Activated CD4-positive, alpha-beta T cell treated with anti-CD3 and anti-CD28 coated beads, Interleukin-2, amount 50 U/mL, for 48 hours (primary cell): ENCODE data around the gene PRRG1.
"Not testable (repeated sequence)": the region's sequence is repeated elsewhere in the genome, so short reads cannot be mapped to it uniquely, and the experiment has no call there.

Experiments
- DNase-seq, 2 experiments: peaks; one replicate each; pipeline ENCODE4 v3.0.0-alpha.2; 2020

PRRG1 gene

GRCh38 chrX:37380256-37380655 lies 31.1 kb downstream of the PRRG1 start:
- DNase-seq, result no peak

DNA sequence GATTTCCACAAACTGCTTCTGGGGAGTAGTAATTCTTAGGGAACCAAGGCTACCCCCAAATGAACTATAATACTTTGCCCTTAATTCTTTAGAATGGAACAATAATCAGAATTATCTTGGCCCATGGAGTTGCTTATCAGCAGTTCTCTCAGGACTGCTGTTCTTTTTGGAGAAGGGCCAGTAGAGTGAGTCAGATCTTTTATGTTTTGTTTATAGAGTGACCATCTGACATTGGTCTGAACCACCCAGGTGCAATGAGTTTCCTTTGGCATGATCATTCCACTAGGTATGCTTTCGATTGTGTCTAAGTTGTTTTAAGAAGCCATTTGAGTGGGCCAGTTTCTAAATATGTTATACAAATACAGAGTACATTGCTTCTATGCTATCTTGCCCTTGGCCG lies 31.8 kb downstream of the PRRG1 start:
- no peak for DNase-seq

DNA sequence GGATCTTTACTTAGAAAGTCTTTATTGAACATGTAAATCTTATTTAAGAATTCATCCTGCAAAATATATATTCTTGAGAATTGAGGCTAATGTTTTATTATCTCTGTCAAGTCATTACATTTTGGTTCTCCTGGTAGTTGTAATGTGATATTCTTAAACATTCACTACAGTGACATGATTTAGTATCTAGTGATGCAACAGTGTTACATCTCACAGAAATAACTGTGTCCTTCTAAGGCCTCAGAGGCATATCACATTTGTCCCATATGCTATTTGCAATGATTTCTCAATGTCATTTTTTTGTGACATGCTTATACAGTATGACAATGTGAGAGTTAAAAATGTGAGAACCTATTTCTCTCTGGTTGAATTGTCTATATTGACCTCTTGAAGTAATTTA lies 34.1 kb downstream of the PRRG1 start:
- no peak for DNase-seq

GRCh38 chrX:37388413-37388812 lies 39.2 kb downstream of the PRRG1 start:
- no peak for DNase-seq

DNA sequence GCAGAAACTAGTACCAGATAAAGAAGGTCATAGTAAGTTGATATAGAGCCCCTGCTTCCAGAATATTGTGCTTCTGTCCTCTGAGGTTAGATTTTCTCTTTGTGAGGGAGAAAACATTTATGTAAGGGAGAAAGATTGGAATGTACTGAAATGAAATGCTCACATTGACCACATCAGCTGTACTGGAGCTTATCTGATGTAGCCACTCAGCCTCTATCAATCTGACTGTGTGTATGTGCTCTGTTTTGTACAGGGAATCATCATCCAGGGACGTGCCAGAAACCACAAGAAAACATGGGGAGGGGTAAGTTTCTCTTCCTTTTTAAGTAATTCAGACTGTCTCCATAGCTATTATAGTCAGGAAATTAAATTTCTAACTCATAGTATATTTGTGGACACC lies 56.8 kb downstream of the PRRG1 start:
- no peak for DNase-seq

GRCh38 chrX:37407736-37408135 lies 58.6 kb downstream of the PRRG1 start:
- DNase-seq, result no peak

DNA sequence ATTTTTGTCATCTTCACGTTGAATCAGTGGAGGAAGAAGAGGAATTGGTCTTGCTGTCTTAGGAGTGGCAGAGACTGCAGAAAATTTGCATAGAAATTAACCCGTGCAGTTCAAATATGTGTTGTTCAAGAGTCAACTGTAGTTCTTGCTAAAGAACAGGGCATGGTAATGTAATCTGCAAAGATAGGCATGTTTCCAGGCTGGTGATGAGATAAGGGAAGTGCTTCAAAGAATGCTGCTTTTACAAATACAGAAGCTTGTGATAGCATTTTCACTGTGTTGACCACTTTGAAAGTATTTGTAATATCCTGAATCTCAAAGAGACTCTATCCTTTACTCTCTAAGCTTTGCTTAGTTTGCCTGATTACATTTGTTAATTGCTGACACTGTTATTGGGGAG lies 60.1 kb downstream of the PRRG1 start:
- DNase-seq, result no peak

GRCh38 chrX:37420185-37420584 lies 71.0 kb downstream of the PRRG1 start:
- DNase-seq, result no peak

DNA sequence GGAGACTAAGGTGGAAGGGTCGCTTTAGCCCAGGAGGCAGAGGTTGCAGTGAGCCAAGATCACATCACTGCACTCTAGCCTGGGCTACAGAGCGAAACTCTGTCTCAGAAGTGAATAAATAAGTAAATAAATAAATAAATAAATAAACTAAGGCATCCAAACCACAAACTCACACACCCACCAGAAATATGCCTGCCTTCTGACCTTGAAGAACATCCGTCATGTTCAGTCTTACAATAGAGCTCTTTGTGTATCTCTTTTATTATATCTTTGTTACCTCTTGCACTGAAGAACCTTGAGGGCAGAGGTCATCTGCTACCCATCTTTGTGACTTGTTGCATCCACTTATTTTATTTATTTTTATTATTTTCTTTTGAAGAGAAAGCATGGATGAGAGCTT lies 71.6 kb downstream of the PRRG1 start:
- no peak for DNase-seq

- DNase-seq, result no peak
Measured at GRCh38 chrX:37424000-37424429, 74.9 kb downstream of the PRRG1 start.

GRCh38 chrX:37425370-37425769 lies 76.2 kb downstream of the PRRG1 start:
- no peak for DNase-seq

DNA sequence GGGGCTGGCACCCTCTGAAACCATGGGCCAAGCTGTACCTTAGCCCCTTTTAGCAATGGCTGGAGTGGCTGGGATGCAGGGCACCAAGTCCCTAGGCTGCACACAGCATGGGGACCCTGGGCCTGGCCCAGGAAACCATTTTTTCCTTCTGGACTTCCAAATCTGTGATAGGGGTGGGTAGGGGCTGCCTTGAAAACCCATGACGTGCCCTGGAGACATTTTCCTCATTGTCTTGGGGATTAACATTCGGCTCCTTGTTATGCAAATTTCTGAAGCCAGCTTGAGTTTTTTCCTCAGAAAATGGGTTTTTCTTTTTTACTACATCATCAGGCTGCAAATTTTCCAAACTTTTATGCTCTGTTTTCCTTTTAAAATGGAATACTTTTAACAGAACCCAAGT lies 79.8 kb downstream of the PRRG1 start:
- not testable (repeated sequence) for DNase-seq

GRCh38 chrX:37434362-37434761 lies 85.2 kb downstream of the PRRG1 start:
- no peak for DNase-seq

DNA sequence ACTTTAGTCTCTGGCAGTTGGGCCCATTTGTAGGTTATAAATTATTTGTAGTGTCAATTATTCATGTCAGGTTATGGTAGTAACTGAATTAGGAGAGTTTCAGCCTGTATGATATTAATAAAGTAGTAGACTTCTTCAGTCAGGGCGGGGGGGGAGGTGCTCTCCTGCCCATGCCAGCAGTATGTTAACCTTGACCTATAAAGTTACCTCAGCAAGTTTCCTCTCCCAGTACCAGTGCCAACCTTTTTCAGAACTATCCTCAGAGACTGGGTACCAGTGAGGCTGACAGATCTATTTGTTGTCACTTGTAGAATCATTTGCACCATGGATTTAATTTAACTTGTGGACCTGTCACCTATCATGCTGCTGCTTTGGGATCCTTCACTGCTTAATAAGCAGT lies 88.0 kb downstream of the PRRG1 start:
- no peak for DNase-seq

GRCh38 chrX:37441377-37441776 lies 92.2 kb downstream of the PRRG1 start:
- no peak for DNase-seq

GRCh38 chrX:37445182-37445581 lies 96.0 kb downstream of the PRRG1 start:
- no peak for DNase-seq

GRCh38 chrX:37453821-37454220 lies 104.7 kb downstream of the PRRG1 start:
- DNase-seq, result no peak

DNA sequence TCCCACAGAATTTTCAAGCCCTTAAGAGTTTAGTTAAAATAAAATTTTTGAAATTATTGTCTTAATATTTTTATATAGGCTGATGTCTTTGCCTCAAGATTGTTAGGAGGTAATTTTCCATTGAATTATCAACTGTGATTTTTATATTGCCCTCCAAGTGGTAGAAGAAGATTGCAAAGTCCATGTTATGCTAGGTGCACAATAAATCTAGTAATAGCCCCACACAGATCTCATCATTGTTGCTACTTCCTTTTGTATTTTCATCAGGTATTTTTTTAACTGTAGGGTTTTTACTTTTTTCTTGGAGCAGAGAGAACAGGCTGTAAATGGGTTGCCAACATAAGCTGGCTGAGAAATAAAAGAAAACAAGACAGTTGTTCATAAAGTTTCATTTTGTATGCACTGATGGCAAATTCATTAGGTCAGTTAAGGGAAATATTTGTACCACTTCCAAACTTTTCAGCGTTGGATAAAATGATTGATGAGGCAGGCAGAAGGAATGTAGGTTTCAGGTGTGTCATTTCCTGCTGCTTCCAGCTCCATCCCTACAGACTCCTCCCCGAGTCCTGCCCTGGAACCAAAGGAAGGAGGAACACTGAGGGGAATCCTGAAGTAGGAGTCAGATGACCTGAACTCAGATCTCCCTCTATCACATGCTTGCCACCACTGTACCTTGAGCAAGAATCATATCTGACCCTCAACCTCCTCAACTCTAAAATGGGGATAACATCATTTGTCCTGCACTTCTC lies 105.5 kb downstream of the PRRG1 start:
- DNase-seq, result no peak

DNA sequence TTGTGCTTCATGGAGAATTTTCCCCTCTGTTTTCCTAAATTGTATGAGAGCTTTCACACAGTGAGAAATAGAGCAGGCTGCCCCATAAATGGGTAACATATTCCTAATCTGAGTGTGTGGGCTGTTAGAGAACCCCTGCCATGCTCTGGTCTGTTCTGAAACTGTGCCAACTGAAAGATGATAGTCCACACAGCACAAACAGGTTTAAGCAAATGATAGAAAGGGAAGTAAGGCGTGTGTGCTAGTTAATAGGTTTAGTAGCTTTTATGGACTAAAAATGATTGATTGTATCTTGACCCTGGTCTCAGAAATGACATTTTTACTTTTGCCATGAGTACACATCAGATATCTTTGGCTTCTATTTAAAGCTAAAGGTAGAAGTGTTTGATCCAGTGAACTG lies 106.2 kb downstream of the PRRG1 start:
- no peak for DNase-seq

DNA sequence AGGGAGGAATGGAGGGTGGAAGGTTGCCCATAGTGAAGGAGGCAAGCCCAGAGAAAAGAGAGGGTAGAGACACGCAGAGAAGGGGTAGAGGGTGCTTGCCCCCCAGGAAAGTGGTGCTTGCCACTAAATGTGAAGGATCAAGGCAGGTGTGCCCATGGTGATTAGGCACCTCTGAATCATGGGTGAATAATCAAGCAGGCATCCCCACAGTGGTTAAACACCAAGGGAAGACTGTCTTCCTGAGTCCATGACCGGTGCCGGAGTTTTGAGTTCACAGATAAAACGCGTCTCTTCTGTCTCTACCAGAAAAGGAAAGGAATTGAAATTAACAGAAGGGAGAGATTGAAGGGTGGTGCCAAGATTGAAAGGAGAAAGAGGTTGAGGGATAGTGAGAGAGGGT lies 111.1 kb downstream of the PRRG1 start:
- not testable (repeated sequence) for DNase-seq

- no peak for DNase-seq
Measured at GRCh38 chrX:37462346-37462745, 113.2 kb downstream of the PRRG1 start.

DNA sequence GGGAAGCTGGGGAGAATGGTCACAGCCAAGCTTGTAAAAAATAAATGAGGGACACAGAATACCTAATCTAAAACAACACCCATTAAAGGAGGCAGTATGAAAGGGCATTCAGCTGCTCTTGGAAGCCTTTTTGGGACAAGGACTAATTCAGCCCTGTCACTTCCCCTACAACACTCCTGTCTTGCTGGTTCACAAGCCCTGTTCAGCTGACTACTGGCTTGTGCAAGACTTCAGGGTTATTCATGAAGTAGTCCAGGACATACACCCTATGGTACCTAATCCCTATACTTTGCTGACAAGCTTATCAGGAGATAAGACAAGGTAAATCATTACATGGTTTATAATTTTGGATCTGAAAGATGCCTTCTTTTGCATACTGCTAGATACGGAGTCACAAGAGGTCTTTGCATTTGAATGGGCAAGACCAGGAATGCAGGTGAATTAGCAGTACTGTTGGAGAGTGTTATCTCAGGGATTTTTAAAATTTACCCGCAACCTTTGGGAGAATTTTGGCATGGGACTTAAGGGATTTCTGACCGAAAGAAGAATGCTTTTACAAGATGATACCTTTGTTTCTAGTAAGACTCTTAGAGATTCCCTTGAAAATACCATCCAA lies 119.1 kb downstream of the PRRG1 start:
- no peak for DNase-seq

- DNase-seq, result no peak
Measured at GRCh38 chrX:37470711-37471110, 121.5 kb downstream of the PRRG1 start.

DNA sequence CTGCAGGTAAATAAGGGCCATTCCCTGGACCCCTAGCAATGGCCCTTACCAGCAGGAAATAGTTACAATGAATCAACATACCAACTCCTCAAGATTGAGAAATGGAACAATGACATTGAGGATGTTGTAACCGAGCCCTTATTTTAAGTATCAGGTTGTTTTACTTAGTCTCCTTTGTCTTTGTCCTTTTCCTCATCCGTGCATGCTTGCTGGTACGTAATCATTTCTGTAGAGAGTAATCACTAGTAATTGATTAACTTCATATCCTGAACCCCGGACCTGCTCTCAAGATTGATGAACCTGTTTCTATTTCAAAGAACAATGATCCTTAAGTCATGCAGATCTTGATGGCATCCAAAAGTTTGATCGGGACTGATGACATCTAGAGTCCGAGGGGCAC lies 123.7 kb downstream of the PRRG1 start:
- DNase-seq, result no peak

GRCh38 chrX:37474478-37474877 lies 125.3 kb downstream of the PRRG1 start:
- no peak for DNase-seq
